Smooth muscle cell (in vitro differentiated cells): Measurements from ENCODE around the gene ATP10A. TPM values are rescaled to one million over a fixed set of nuclear protein-coding genes. Genes with fewer than 3 reads are reported as not detected.

Experiments
- DNase-seq: peaks from one replicate; lab custom pipeline; 2025; ENCODE audit not compliant: unreplicated experiment; lab: John Stamatoyannopoulos, UW
- H2AFZ ChIP-seq: fragments of 200-600 bp; sonication (generic); 2 replicates; pipeline ENCODE4 v1.6.0; 2016; ENCODE audit warnings: antibody characterized with exemption, low read depth, mild to moderate bottlenecking
- H3F3A ChIP-seq: fragments of 200-600 bp; sonication (generic); 2 replicates; pipeline ENCODE4 v1.6.0; 2017; ENCODE audit warnings: antibody characterized with exemption, low read depth
- H3K27ac ChIP-seq: fragments of 200-600 bp; sonication (generic); 2 replicates; pipeline ENCODE4 v1.5.1; 2016; ENCODE audit warnings: low read depth, mild to moderate bottlenecking
- H3K27me3 ChIP-seq: fragments of 200-600 bp; sonication (generic); 2 replicates; pipeline ENCODE4 v1.6.1; 2016; ENCODE audit warnings: low read depth, mild to moderate bottlenecking
- H3K36me3 ChIP-seq: fragments of 200-600 bp; sonication (generic); 2 replicates; pipeline ENCODE4 v1.5.1; 2016; ENCODE audit warnings: low read depth
- H3K4me1 ChIP-seq: fragments of 200-600 bp; sonication (generic); 2 replicates; pipeline ENCODE4 v1.5.1; 2016; ENCODE audit warnings: low read depth
- H3K4me2 ChIP-seq: fragments of 200-600 bp; sonication (generic); 2 replicates; pipeline ENCODE4 v1.6.0; 2016; ENCODE audit warnings: mild to moderate bottlenecking
- H3K4me3 ChIP-seq: fragments of 200-600 bp; sonication (generic); 2 replicates; pipeline ENCODE4 v1.5.1; 2016; ENCODE audit warnings: mild to moderate bottlenecking
- H3K79me2 ChIP-seq: fragments of 200-600 bp; sonication (generic); 2 replicates; pipeline ENCODE4 v1.6.0; 2016; ENCODE audit warnings: low read depth, mild to moderate bottlenecking
- H3K9ac ChIP-seq: fragments of 200-600 bp; sonication (generic); 2 replicates; pipeline ENCODE4 v1.6.0; 2016; ENCODE audit warnings: low read depth
- H3K9me3 ChIP-seq: fragments of 200-600 bp; sonication (generic); replicated peaks from 2 replicates; pipeline ENCODE4 v1.5.1; 2016; ENCODE audit warnings: low read depth
- H4K20me1 ChIP-seq: fragments of 200-600 bp; sonication (generic); 2 replicates; pipeline ENCODE4 v1.6.0; 2016; ENCODE audit warnings: low read depth
- WGBS: methylation state at CpG from one replicate; pipeline ENCODE4 v1.1.7; 2016; ENCODE audit warnings: low lambda C conversion rate; 5-methylcytosine and 5-hydroxymethylcytosine counted together
- polyA plus RNA-seq: library from polyadenylated mRNA; unstranded; fragments of >200 nt; fragmentation: Nextera tagmentation; extraction: Ambion mirVana; gene quantifications from 2 replicates; pipeline ENCODE4 v1.2.1, GENCODE V29; 2016
- total RNA-seq: library from RNA; depleted of rRNA; stranded (reverse); fragments of >200 nt; gene quantifications from 2 replicates; pipeline ENCODE4 v1.2.3, GENCODE V29; 2014
- TF ChIP-seq, protein P1 (sequence below): fragments of 200-600 bp; sonication (generic); IDR thresholded peaks from 2 replicates; pipeline ENCODE4 v1.5.1; 2017; ENCODE audit warnings: borderline replicate concordance, mild to moderate bottlenecking, antibody characterized with exemption; ENCODE audit not compliant: insufficient read depth, poor library complexity, severe bottlenecking

Gene ATP10A
- total and polyA plus RNA-seq, 2 experiments from 2014 or later, result 10.6 to 12.3 TPM

DNA sequence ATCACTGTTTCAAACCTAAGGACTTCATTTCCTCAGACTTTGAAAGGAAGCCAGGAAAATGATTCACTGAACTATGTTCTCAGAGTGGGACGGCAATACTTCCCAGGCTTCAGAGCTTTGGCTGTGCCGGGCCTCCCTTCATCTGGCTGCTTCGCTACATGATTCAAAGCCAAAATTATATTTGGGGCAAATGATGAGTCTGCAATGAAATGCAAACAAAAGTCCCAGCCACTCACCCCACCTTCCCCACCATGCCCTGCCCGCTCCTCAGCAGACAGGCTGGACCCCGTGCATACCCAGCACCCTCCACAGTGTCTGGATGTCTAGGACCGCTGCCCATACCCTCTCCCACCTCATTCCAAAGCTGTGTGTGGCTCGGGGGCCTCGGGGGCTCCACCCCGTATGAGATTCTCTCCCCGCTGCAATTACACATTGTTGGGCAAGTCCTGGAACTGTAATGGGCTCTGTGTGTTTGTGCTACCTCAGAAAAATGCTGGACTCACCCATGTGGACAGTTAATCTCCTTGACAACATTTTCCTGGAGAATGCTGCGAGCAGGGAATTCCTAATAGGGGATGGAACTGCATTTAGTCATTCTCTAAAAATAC lies 32.2 kb downstream of the ATP10A start:
- no peaks in the 10 kb centered on the region for H3K9me3 ChIP-seq
- H3K27ac ChIP-seq, result peak overlapping the region; percentile 97
- DNase-seq, result no peak
- TF ChIP-seq, protein P1, sequence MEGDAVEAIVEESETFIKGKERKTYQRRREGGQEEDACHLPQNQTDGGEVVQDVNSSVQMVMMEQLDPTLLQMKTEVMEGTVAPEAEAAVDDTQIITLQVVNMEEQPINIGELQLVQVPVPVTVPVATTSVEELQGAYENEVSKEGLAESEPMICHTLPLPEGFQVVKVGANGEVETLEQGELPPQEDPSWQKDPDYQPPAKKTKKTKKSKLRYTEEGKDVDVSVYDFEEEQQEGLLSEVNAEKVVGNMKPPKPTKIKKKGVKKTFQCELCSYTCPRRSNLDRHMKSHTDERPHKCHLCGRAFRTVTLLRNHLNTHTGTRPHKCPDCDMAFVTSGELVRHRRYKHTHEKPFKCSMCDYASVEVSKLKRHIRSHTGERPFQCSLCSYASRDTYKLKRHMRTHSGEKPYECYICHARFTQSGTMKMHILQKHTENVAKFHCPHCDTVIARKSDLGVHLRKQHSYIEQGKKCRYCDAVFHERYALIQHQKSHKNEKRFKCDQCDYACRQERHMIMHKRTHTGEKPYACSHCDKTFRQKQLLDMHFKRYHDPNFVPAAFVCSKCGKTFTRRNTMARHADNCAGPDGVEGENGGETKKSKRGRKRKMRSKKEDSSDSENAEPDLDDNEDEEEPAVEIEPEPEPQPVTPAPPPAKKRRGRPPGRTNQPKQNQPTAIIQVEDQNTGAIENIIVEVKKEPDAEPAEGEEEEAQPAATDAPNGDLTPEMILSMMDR, result no peak
- H3K4me1 ChIP-seq, result peaks cover 12% of the 10 kb centered on the region
- whole genome bisulfite sequencing, result 26% methylated on average over 11 of the region's 11 CpGs
- H3K27me3 ChIP-seq, result no peaks in the 10 kb centered on the region
- H3K9ac ChIP-seq, result peak overlapping the region; percentile 90
- H3K4me3 ChIP-seq, result no peak overlapping the region
- peaks cover 38% of the 10 kb centered on the region for H3K79me2 ChIP-seq
- no peaks in the 10 kb centered on the region for H3K36me3 ChIP-seq
- H4K20me1 ChIP-seq, result no peaks in the 10 kb centered on the region
- peak overlapping the region; percentile 70 for H3K4me2 ChIP-seq
- H2AFZ ChIP-seq, result no peak overlapping the region
- peaks cover 7% of the 10 kb centered on the region for H3F3A ChIP-seq

DNA sequence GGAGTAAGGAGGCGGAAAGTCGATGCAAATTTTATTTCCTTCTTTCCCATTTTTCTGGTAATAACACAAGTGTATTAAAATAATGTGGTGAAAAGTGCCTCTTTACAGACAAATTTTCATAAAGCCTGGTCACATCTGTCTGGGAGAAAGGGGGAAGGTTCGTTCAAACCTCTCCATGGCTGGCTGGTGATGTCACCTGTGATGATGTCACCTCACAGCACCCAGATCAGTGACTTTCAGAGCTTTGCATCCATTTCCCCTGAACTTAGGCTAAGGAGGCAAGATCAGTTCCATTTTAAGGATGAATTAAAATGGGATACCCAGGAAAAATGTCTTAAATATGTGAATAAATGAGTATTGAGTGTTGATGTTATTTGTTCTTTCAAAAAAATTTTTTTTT lies 34.1 kb downstream of the ATP10A start:
- DNase-seq, result no peak
- Histone ChIP-seq H3K27ac (peak overlapping the region; percentile 97), H2AFZ (no peak overlapping the region), H3F3A (peaks cover 7% of the 10 kb centered on the region), H3K79me2 (peaks cover 44% of the 10 kb centered on the region), H3K4me3 (no peak overlapping the region), H3K27me3 (no peaks in the 10 kb centered on the region), H3K4me2 (peak overlapping the region; percentile 49), H3K9me3 (no peaks in the 10 kb centered on the region), H3K9ac (peak overlapping the region; percentile 84), H3K4me1 (peaks cover 12% of the 10 kb centered on the region), H4K20me1 (no peaks in the 10 kb centered on the region), H3K36me3 (no peaks in the 10 kb centered on the region)
- TF ChIP-seq, protein P1, result no peak
- WGBS, result 74% methylated on average over 3 of the region's 3 CpGs

DNA sequence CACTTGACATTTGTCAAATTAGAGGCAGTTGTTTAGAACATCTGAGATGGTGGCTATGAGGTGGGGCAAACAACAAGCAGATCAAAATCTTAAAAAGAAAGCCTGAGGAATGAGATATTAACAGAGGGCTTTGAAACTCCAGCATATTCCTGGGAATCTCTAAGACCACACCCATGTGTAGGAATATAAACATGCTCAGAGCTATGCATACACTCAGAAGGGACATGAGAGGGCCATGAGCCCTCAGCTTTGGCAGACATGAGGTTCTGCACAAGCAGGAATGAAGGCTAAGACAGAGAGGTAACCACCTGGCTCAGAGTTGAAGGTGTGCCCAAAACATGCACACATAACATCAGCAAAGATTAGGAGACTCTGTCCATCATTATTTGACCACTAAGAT lies 37.9 kb downstream of the ATP10A start:
- H3K27me3 ChIP-seq, result no peaks in the 10 kb centered on the region
- DNase-seq, result no peak
- TF ChIP-seq, protein P1, result no peak
- H3K79me2 ChIP-seq, result peaks cover 60% of the 10 kb centered on the region
- H3K9ac ChIP-seq, result no peak overlapping the region
- no peaks in the 10 kb centered on the region for H3K36me3 ChIP-seq
- no peak overlapping the region for H2AFZ ChIP-seq
- no peaks in the 10 kb centered on the region for H4K20me1 ChIP-seq
- H3K4me1 ChIP-seq, result no peaks in the 10 kb centered on the region
- H3K9me3 ChIP-seq, result no peaks in the 10 kb centered on the region
- no peak overlapping the region for H3K4me3 ChIP-seq
- no peaks in the 10 kb centered on the region for H3F3A ChIP-seq
- H3K27ac ChIP-seq, result no peak overlapping the region
- H3K4me2 ChIP-seq, result no peak overlapping the region

DNA sequence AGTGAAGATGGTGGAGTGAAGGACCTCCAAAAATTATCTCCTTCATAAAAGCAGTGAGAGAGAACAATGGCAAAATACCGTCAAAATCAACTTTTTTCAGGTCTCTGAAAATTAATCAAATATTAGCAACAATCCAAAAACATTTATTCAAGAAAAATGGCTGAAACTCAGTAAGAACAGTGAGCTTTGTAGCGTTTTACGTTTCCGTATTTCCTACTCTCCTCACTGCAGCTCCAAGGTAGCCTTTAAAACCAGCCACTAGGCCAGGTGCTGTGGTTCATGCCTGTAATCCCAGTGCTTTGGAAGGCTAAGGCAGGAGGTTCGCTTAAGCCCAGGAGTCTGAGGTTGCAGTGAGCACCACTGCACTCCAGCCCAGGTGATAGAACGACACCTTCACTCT lies 38.5 kb downstream of the ATP10A start:
- H3K9ac ChIP-seq, result no peak overlapping the region
- H3K36me3 ChIP-seq, result no peaks in the 10 kb centered on the region
- H3K9me3 ChIP-seq, result no peaks in the 10 kb centered on the region
- peaks cover 61% of the 10 kb centered on the region for H3K79me2 ChIP-seq
- H3F3A ChIP-seq, result no peaks in the 10 kb centered on the region
- no peak overlapping the region for H3K27ac ChIP-seq
- H3K4me3 ChIP-seq, result no peak overlapping the region
- no peak overlapping the region for H2AFZ ChIP-seq
- H4K20me1 ChIP-seq, result no peaks in the 10 kb centered on the region
- WGBS, result 75% methylated on average over 6 of the region's 6 CpGs
- TF ChIP-seq, protein P1, result no peak
- no peaks in the 10 kb centered on the region for H3K4me1 ChIP-seq
- DNase-seq, result no peak
- H3K27me3 ChIP-seq, result no peaks in the 10 kb centered on the region
- H3K4me2 ChIP-seq, result no peak overlapping the region
